BE2C (cell line): ENCODE measurements around the gene FXR2.
"Not testable (repeated sequence)": the region's sequence is repeated elsewhere in the genome, so short reads cannot be mapped to it uniquely, and the experiment has no call there.

Experiments
- DNase-seq: peaks from one replicate; pipeline ENCODE4 v3.0.0-alpha.2; 2020
- H3K27me3 ChIP-seq: fragments of 250-450 bp; sonication (Bioruptor Pico); 2 replicates; pipeline ENCODE4 v1.5.1; 2020; ENCODE audit warnings: mild to moderate bottlenecking
- H3K36me3 ChIP-seq: fragments of 250-450 bp; sonication (Bioruptor Pico); 2 replicates; pipeline ENCODE4 v1.5.1; 2020; ENCODE audit warnings: mild to moderate bottlenecking
- H3K4me1 ChIP-seq: fragments of 250-450 bp; sonication (Bioruptor Pico); 2 replicates; pipeline ENCODE4 v1.5.1; 2020
- H3K4me3 ChIP-seq: 2 replicates; pipeline ENCODE4 v1.5.1; 2011; ENCODE audit warnings: low read depth, low read length
- H3K9me3 ChIP-seq: fragments of 250-450 bp; sonication (Bioruptor Pico); 2 replicates; pipeline ENCODE4 v1.5.1; 2020
- TF ChIP-seq, protein P1 (sequence below): IDR thresholded peaks from 2 replicates; pipeline ENCODE4 v1.5.1; 2012; ENCODE audit warnings: mild to moderate bottlenecking, low read depth, low read length

The FXR2 gene

DNA sequence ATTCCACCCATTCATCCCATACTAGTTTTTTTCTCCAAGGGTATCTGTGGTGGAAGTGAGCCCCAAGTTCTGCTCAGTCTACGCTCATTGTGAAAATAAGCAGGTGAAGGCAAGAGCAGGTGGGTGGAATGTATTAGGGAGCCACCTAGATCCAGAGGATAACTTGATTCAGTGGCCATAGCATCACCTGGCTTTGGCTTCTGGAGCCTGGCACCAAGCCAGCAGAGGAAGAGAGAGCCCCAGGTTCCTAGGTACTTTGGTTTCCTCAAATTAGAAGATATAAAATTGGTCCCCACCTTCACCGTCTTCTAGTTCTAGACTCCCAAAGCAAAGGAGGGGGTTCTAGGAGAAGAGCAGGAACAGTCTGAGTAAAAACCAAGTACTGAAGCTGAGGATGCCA, 4.1 kb downstream of the FXR2 start:
- Histone ChIP-seq H3K9me3 (no peaks in the 10 kb centered on the region), H3K4me3 (no peak overlapping the region), H3K27me3 (no peaks in the 10 kb centered on the region), H3K36me3 (no peaks in the 10 kb centered on the region), H3K4me1 (no peaks in the 10 kb centered on the region)
- DNase-seq = no peak
- TF ChIP-seq, protein P1, sequence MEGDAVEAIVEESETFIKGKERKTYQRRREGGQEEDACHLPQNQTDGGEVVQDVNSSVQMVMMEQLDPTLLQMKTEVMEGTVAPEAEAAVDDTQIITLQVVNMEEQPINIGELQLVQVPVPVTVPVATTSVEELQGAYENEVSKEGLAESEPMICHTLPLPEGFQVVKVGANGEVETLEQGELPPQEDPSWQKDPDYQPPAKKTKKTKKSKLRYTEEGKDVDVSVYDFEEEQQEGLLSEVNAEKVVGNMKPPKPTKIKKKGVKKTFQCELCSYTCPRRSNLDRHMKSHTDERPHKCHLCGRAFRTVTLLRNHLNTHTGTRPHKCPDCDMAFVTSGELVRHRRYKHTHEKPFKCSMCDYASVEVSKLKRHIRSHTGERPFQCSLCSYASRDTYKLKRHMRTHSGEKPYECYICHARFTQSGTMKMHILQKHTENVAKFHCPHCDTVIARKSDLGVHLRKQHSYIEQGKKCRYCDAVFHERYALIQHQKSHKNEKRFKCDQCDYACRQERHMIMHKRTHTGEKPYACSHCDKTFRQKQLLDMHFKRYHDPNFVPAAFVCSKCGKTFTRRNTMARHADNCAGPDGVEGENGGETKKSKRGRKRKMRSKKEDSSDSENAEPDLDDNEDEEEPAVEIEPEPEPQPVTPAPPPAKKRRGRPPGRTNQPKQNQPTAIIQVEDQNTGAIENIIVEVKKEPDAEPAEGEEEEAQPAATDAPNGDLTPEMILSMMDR = no peak

DNA sequence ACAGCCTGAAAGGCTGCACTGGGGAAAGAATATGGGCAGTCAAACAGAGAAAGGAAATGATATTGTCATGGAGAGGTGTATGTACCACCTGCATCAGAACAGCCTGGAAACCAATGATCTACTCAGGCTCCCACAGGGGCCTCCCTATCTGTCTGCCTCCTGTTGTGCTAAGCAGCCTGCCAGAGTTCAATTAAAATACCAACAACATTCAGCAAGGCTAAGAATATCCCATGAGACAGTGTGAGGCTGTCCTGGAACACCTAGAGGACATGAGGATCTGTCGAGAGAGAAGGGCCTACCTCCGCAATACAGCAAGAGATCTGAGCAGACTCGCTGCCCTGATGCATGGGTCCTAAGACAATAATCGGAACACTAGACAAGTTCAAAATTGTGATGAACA, 8.4 kb downstream of the FXR2 start:
- no peaks in the 10 kb centered on the region for H3K4me1 ChIP-seq
- no peaks in the 10 kb centered on the region for H3K27me3 ChIP-seq
- TF ChIP-seq, protein P1 = no peak
- no peak overlapping the region for H3K4me3 ChIP-seq
- no peaks in the 10 kb centered on the region for H3K9me3 ChIP-seq
- DNase-seq = no peak
- H3K36me3 ChIP-seq = no peaks in the 10 kb centered on the region; the same call in 1 of the 2 replicates

DNA sequence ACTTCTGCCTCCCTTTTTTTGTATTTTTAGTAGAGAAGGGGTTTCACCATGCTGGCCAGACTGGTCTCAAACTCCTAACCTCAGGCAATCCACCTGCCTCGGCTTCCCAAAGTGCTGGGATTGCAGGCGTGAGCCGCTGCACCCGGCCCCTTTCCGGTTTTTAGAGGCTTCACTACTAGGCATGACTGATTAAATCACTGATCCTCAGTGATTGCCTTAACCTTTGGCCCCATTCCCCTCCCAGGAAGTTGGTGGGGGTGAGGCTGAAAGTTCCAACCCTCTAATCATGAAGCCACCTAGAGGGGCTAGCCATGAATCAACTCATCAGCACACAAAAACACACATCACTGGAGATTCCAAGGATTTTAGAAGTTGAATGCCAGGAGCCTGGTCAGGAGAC, 17.1 kb downstream of the FXR2 start:
- not testable (repeated sequence) for DNase-seq

DNA sequence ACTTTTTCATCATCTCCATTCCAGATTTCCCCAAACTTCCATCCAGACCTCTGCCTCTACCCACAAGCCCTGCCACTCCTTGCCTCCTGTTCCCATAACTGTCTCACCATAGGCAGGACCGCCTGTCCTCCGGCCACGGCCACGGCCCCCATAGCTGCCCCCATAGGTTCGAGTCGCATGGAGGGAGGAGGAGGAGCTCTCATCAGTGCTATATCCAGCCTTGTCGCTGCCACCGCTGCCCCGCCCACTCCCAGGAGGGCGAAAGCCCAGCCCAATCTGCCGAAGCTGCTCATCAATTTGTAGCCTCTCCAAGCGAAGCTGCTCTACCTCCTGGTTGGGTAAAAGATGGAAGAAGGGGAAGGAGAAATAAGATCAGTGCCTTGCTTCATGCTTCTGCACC, 21.4 kb downstream of the FXR2 start:
- Histone ChIP-seq H3K4me3 (no peak overlapping the region), H3K36me3 (peaks cover 30% of the 10 kb centered on the region), H3K4me1 (peaks cover 6% of the 10 kb centered on the region; the same call in 1 of the 2 replicates), H3K27me3 (no peaks in the 10 kb centered on the region), H3K9me3 (no peaks in the 10 kb centered on the region)
- DNase-seq = no peak
- TF ChIP-seq, protein P1 = no peak

More for the DNA sequence above, 17.1 kb downstream of the FXR2 start:
- not testable (repeated sequence) for H3K4me3 ChIP-seq, H3K9me3 ChIP-seq, H3K4me1 ChIP-seq, H3K27me3 ChIP-seq
- H3K36me3 ChIP-seq = peaks cover 29% of the 10 kb centered on the region

DNA sequence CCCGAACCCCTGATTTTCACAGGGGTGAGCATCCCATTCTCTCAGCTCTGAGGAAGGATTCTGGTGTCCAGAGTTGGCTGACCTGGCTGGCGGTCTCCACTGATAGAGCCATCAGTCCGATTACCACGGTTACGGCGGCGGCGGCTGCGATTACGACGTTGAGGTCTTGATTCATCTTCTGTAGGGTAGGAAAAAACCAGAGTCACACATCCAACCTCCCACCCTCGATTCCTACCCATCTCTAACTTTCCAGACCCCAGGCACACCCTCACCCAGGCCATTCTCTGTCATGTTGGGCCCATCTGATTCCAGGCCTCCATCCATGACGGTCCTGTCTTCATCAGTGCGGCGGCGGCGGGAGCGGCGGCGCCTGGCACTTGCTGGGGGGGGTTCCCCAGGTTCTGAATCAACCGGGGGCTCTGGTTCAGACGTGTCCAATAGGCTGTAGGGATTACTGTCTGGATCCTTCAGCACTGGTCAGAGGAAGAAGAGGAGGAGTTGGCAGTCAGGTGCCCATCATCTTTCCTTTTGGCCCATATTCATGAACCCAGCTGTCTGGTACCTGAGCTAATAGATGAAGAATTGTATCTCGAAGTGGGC, 22.2 kb downstream of the FXR2 start:
- Histone ChIP-seq H3K4me1 (peaks cover 6% of the 10 kb centered on the region; the same call in 1 of the 2 replicates), H3K36me3 (peaks cover 30% of the 10 kb centered on the region), H3K4me3 (no peak overlapping the region), H3K9me3 (no peaks in the 10 kb centered on the region), H3K27me3 (no peaks in the 10 kb centered on the region)
- DNase-seq = no peak
- TF ChIP-seq, protein P1 = no peak

DNA sequence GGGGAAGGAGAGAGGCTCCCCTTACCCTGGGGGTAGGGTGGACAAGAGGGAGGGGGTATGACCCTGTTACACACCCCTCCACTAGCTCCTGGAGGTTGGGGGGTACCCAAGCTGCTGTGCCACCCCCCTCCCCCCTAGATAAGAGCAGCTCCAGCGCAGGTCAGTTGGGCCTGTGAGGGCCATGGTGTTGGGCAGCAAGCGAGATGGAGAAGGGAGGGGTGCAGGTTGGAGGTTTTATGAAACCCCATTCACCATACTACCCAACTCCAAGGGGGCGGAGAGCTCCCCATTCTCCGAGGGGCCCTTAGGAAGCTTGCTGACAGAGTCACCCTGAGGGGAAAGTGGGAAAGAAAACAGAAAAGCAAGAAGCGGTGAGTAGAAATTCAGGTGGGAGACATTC, 23.1 kb downstream of the FXR2 start:
- TF ChIP-seq, protein P1 = no peak
- H3K9me3 ChIP-seq = no peaks in the 10 kb centered on the region
- peaks cover 6% of the 10 kb centered on the region; the same call in 1 of the 2 replicates for H3K4me1 ChIP-seq
- DNase-seq = no peak
- no peaks in the 10 kb centered on the region for H3K27me3 ChIP-seq
- no peak overlapping the region for H3K4me3 ChIP-seq
- H3K36me3 ChIP-seq = peaks cover 35% of the 10 kb centered on the region

DNA sequence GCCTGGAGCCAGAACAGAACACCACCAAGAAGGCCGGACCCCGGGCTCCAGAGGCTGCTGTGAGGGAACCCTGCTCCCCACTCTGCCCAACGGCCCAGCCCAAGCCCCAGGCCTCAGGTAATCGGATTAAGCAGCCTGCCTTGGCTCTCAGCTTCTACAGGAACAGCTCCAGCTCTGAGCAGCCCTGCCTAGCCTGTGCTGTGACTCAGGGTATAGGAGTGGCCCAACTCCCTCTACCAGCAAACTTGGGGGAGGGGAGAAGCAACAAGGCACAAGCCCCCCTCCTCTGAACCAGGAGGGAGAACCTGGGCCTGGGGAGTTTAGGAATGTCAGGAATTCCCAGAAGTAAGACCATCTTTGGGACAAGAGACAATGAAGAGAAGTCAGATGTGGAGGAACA, 24.0 kb downstream of the FXR2 start:
- Histone ChIP-seq H3K4me1 (peaks cover 6% of the 10 kb centered on the region; the same call in 1 of the 2 replicates), H3K36me3 (peaks cover 31% of the 10 kb centered on the region), H3K27me3 (no peaks in the 10 kb centered on the region), H3K9me3 (no peaks in the 10 kb centered on the region), H3K4me3 (no peak overlapping the region)
- peak; percentile 60 for DNase-seq
- TF ChIP-seq, protein P1 = no peak
